NCI-H748 (cell line): ENCODE measurements around the gene ZFP62.

ENCODE experiments used
- DNase-seq: peaks from one replicate; lab custom pipeline; 2025; ENCODE audit not compliant: unreplicated experiment; lab: John Stamatoyannopoulos, UW

Gene ZFP62

GRCh38 chr5:180869587-180869986 is 8.5 kb upstream of the ZFP62 start:
- DNase-seq: no peak

- peak; percentile 82 for DNase-seq
Observed at GRCh38 chr5:180868960-180869359, 7.9 kb upstream of the ZFP62 start.

DNA sequence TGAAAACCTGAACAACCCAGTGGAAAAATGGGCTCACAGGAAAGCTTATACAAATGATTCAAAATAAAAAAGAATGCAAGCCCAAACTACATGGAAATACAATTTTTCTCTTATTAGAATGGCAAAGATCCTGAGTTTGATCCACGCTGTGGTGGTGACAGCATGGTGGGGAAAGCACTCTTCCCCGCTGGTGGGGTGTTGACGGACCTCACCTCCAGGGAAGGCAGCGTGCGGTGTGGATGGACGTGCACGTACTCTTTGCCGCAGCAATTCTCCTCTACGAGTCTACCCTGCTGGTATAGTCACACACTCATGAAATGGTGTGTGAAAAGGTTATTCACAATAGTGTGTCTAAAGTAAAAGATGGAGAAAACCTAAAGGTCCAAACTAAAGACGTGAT is 5.9 kb upstream of the ZFP62 start:
- DNase-seq: no peak

DNA sequence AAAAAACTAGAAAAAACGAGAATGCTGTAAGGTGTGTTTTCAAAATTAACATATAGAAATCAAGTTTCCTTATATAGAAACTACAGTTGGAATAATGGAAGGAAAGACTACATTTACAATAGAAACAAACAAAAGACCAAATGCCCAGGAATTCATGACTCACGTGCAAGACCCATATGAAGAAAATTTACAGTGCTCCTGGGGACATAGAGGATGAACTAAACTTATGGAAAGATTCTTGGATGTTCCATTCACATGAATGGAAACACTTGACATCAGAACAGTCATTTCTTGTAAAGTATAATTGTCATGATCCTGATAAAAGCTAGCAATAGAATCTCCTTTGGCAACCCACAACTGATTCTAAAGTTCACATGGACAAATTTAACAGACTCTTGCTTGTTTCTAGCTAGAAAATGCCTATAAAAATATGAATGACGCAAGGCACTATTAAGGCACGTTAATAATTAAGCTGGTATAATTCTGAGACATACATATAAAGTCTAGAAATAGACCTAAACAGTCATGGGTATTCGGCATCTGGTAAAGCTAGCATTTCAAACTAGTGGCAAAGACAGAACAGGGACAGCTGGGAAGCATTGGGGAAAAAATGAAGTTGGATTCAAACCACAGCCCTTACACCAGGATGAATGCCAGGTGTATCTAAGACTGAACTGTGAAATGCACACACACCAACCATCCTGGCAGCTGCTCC is 5.1 kb upstream of the ZFP62 start:
- no peak for DNase-seq

DNA sequence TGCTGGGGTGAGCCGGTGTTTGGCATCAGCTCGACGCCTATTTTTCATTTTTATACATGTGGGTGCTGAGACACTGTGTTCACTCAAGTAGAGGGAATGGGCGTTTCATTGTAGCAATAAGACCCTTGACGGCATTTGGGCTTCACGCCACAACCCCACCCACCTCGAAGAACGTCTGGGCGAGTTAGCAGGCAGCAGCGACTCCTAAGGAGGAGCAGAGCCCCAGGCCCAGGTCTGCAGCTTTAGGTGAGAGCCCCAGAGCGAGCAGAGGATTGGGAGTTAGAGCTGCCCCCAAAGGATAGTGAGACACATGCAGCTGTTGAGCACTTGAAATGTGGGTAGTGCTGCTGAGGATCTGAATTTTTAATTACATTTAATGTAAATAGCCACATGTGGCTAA is 1.6 kb upstream of the ZFP62 start:
- peak; percentile 12 for DNase-seq

DNA sequence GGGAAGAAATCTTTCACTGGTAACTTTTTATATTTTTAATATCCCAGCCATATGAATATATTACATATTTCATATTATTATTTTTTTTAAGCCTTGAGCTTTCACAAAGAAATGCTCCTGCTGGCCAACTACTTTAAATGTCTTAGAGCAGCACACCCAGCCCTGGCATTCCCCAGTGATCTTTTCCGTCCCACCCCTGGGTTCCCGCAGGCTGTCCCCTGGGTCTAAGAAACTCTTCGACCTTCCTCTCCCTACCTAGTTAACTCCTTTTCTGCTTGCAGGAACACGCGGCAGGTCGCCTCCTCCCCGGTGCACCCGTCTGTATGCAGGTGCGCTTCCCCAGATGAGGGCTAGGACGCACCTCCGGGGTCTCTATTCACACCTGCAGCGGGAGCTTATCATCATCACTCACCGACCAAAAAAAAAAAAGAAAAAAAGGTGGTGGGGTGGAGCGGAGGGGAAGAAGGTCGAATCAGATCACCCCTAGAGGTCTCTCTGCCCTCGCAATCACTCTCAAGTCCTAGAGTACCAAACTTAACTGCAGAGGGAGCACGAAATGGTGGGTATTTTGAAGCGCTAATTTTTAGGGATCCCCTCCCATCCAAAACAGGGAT is 696 bp downstream of the ZFP62 start:
- peak; percentile 75 for DNase-seq

DNA sequence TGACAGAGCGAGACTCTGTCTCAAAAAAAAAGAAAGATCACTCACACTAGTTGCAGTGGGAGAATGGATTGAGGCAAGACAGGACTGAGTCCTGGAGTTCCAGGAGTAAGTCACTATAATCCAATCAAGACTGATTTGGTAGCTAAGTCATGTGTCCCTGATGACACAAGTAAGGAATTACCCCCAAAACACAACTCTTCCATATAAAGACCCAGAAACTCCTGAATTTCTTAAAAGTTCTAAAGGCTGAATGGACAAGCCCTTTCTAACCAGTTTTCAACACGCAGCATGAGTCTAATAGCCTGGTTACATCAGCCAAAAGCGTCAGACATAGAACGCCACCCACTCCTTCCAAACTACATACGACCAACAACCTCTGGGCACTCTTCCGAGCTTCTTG is 2.5 kb downstream of the ZFP62 start:
- no peak for DNase-seq

GRCh38 chr5:180853848-180854176 is 7.3 kb downstream of the ZFP62 start:
- DNase-seq: no peak

DNA sequence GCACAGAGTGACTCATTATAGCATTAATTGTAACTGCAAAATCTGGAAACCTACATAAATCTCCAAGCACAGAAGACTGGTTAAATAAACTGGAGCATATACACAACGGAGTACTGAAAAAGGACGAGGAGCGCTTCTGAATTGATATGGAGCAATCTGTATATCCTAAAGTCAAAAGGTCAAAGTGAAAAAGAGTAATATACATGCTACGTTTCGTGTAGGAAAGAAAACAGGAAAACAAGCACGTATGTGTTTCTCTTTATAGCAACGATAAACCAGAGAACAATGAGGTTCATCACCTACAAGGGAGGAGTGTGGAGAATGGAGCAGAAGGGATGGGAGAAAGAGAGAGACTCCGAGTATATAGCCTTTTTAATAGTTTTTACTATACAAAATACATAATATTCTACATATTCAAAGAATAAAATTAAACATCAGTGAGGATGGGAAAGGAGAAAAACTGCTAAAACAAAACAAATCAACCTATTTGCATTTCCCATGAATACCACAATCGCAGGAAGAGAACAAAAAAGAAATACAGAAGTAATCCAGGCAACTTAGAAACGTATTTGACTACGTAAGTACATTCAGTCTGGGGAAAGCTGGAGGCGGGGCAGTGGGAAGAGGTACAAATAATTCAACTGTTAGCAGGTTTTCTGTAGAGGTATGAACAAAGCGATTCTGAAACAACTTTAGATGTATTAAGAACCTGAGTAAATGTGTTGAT is 7.8 kb downstream of the ZFP62 start:
- DNase-seq: no peak

DNA sequence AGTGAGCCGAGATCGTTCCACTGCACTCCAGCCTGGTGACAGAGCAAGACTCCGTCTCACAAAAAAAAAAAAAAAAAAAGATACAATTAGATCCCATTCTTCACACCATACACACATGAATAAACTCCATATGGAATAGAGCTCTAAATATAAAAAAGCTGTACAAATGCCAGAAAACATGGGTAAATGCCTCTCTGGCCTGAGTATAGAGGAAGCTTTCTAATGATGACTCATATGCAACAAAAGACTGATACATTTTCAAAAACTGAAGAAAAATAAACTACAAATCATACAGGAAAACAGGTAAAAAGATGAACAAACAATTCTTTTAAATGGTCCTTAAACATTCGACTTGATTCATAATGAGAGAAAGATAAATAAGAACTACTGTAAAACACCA is 8.6 kb downstream of the ZFP62 start:
- no peak for DNase-seq

DNA sequence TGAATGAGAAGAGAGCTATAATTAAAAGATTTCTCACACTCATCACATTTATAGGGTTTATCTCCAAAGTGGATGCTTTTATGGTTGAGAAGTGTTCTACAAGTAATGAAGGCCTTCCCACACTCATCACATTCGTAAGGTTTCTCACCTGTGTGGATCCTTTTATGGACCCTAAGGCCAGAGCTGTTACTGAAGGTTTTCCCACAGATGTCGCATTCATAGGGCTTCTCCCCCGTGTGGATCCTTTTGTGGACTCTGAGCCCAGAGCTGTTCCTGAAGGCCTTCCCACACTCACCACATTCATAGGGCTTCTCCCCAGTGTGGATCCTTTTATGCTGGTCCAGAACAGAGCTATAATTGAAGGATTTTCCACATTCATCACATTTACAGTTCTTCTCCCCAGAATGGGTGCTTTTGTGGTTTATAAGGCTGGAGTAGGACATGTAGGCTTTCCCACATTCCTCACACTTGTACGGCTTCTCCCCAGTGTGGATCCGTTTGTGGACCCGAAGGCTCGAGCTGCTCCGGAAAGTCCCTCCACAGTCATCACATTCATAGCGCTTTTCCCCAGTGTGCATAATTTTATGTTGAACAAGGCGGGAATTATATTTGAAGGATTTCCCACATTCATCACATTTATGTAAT is 10.5 kb downstream of the ZFP62 start:
- no peak for DNase-seq

- DNase-seq: no peak
Observed at GRCh38 chr5:180849827-180850226, 11.2 kb downstream of the ZFP62 start.

- DNase-seq: no peak
Observed at GRCh38 chr5:180848878-180849277, 12.2 kb downstream of the ZFP62 start.

GRCh38 chr5:180848265-180848664 is 12.8 kb downstream of the ZFP62 start:
- no peak for DNase-seq

- DNase-seq: no peak
Observed at GRCh38 chr5:180847026-180847425, 14.1 kb downstream of the ZFP62 start.

DNA sequence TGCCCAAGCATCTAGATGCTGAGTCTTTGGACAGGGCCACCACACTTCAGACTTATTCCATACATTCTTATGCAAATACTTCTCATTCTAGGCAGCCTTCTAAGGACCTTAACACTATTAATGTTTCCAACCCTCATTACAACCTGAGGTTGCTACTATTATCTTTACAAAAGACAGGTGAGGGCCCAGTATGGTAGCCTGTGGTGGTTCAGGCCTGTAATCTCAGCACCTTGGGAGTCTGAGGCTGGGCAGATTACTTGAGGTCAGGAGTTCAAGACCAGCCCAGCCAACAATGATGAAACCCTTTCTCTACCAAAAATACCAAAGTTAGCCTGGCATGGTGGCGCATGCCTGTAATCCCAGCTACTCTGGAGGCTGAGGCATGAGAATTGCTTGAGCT is 16.2 kb downstream of the ZFP62 start:
- no peak for DNase-seq

- DNase-seq: no peak
Observed at GRCh38 chr5:180844432-180844831, 16.6 kb downstream of the ZFP62 start.

GRCh38 chr5:180839935-180840334 is 21.1 kb downstream of the ZFP62 start:
- no peak for DNase-seq

DNA sequence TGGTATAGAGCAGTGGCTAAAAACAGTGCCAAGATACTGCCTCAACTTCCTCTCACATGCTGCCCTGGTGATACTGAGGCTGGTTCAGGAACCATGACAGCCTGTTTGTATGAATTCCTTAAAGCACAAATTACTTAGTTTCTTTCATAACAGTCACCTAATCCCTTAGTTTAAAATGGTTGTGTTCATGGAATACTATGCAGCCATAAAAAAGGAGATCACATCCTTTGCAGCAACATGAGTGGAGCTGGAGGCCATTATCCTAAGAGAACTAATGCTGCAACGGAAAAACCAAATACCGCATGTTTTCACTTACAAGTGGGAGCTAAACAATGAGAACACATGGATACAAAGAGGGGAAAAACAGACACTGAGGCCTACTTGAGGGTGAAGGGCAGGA is 21.8 kb downstream of the ZFP62 start:
- DNase-seq: no peak

DNA sequence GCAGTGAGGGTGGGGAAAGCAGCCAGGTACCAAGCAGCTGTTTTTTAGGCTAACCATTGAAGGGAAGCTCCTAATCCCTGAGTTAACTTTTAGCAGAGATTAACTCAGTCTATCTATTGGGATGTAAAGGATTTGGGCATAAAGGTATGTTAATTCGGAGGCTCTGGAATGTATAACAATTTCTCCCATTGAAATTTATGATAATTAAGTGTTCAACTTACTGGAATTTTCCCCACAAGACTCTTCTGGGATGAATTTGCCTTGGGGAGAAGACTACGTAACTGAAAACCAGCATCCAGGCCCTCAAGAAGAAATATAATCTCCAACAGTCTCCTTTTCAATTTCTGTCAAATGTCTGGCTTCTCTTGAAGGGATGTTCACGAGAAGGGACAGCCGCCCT is 23.6 kb downstream of the ZFP62 start:
- DNase-seq: no peak

DNA sequence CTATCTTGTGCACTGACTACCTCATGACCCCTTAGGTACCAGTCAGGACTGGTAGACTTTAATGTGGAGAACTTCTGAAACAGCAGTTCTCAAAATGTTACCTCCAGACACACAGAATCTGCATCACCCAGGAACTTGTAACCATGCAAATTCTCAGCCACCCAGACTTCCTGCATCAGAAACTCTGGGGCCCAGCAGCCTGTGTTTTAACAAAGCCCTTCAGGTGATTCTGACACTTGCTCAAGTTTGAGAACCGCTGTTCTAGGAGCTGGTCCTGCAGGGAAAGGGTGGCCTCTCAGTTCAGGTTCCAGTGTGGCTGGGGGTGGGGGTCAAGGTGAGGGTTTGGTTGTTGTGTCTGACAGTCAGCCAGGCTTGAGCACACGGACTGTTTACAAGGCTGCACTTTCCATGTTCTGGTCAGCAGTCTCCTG is 28.4 kb downstream of the ZFP62 start:
- no peak for DNase-seq
